Erythroblast (primary cell): ENCODE results near the gene SHFL.

Experiments
- GATA1 ChIP-seq: IDR thresholded peaks from 2 replicates; pipeline ENCODE4 v1.6.1; 2011; ENCODE audit warnings: low read depth, mild to moderate bottlenecking, control low read depth, low read length, moderate library complexity
- POLR2A ChIP-seq: IDR thresholded peaks from 2 replicates; pipeline ENCODE4 v1.6.1; 2011; ENCODE audit warnings: mild to moderate bottlenecking, low read length

- no peak for TF ChIP-seq POLR2A
- no peak for TF ChIP-seq GATA1
Measured at GRCh38 chr19:10115392-10116084, 29.4 kb downstream of the SHFL start.
